ENCODE data around the gene ENAH.

GRCh38 chr1:225461533-225462428, 191.1 kb downstream of the ENAH start:
- no peak for TF ChIP-seq CTCF (conservative IDR thresholded peaks at IDR 0.05 in 1 of 2, IDR thresholded peaks at IDR 0.05 in 1 of 2; ENCODE audit: extremely low read depth in 1 of 2, insufficient read depth in 1 of 2, low read depth in 1 of 2, low read length in 2 of 2)
- TF ChIP-seq EZH2 (IDR thresholded peaks at IDR 0.05; ENCODE audit: borderline replicate concordance, low read length): no peak

Measured in mammary epithelial cell (primary cell).